RWPE1 (cell line): Measurements from ENCODE around the gene PCDHGB5.

Experiments
- CTCF ChIA-PET: fragments of 350-600 bp; sonication (Branson Sonifier 250); formaldehyde crosslinking; extraction: SDS; loops from one replicate; lab custom pipeline; 2021; lab: Yijun Ruan, JAX
- POLR2A ChIA-PET: fragments of 400-600 bp; formaldehyde crosslinking; extraction: SDS; loops from one replicate; lab custom pipeline; 2020; ENCODE audit warnings: antibody characterized with exemption; ENCODE audit not compliant: low non-redundant PET; lab: Yijun Ruan, JAX
- DNase-seq: peaks from one replicate; pipeline ENCODE4 v3.0.0; 2012; ENCODE audit warnings: low spot score
- H3K27ac ChIP-seq: fragments of 450-650 bp; 2 replicates; pipeline ENCODE4 v1.5.1; 2017
- TF ChIP-seq, protein P1 (sequence below): fragments of 450-650 bp; conservative IDR thresholded peaks from 2 replicates; pipeline ENCODE4 v1.5.1; 2017; ENCODE audit warnings: low read depth, mild to moderate bottlenecking

The PCDHGB5 gene

DNA sequence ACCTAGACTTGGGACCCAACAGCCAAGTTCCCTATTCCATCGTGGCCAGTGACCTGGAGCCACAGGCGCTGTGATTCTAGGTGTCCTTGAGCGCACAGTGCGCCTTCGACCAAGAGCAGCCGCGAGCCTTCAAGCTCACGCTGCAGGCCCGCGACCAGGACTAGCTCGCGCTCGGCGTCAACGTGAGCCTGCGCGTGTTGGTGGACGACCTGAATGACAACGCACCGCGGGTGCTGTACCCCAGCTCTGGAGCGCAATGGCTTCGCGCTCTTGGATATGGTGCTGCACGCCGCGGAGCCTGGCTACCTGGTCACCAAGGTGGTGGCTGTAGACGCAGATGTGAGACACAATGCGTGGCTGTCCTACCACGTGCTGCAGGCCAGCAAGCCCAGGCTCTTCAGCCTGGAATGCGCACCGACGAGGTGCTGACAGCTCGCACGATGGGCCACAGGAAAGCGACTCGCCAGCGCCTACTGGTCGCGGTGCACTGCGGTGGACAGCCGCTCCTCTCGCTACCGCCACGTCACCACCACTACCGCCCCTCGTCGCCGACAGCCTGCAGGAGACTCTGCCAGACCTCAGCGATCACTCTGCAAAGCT is 43.9 kb downstream of the PCDHGB5 start:
- ChIA-PET CTCF (interaction anchor here (0.6 to 0.7 kb wide), 2 partner anchors 18 to 150 kb away, joined by 3 read pairs; no protein-coding TSS in a partner anchor), POLR2A (no interaction called here)
- TF ChIP-seq, protein P1, sequence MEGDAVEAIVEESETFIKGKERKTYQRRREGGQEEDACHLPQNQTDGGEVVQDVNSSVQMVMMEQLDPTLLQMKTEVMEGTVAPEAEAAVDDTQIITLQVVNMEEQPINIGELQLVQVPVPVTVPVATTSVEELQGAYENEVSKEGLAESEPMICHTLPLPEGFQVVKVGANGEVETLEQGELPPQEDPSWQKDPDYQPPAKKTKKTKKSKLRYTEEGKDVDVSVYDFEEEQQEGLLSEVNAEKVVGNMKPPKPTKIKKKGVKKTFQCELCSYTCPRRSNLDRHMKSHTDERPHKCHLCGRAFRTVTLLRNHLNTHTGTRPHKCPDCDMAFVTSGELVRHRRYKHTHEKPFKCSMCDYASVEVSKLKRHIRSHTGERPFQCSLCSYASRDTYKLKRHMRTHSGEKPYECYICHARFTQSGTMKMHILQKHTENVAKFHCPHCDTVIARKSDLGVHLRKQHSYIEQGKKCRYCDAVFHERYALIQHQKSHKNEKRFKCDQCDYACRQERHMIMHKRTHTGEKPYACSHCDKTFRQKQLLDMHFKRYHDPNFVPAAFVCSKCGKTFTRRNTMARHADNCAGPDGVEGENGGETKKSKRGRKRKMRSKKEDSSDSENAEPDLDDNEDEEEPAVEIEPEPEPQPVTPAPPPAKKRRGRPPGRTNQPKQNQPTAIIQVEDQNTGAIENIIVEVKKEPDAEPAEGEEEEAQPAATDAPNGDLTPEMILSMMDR = no peak
- no peak for DNase-seq
- H3K27ac ChIP-seq = no peak overlapping the region
